ENCODE measurements around the gene DNMT1.

Gene DNMT1

GRCh38 chr19:10195199-10195519 lies 406 bp upstream of the DNMT1 start:
- TF ChIP-seq CTCF (IDR thresholded peaks at IDR 0.05), result no peak
- no peaks in the 10 kb centered on the region for H3K9me3 ChIP-seq
- no peaks in the 10 kb centered on the region for H3K27me3 ChIP-seq
- H3K27ac ChIP-seq, result peak overlapping the region; percentile 68
- peaks cover 11 to 12% of the 10 kb centered on the region in 2 experiments for H3K4me1 ChIP-seq (ENCODE audit: control insufficient read depth in 1 of 2, insufficient read depth in 1 of 2, low read depth in 1 of 2, low read length in 1 of 2)
- peak overlapping the region; percentile 67 to 84 for H3K4me3 ChIP-seq (ENCODE audit: low read depth in 1 of 2, low read length in 1 of 2)
- no peaks in the 10 kb centered on the region for H3K36me3 ChIP-seq

- H3K4me1 ChIP-seq (ENCODE audit: control insufficient read depth in 1 of 2, insufficient read depth in 1 of 2, low read depth in 1 of 2, low read length in 1 of 2), result peaks cover 11 to 12% of the 10 kb centered on the region in 2 experiments
- peak overlapping the region; percentile 67 to 84 for H3K4me3 ChIP-seq (ENCODE audit: low read depth in 1 of 2, low read length in 1 of 2)
- H3K27me3 ChIP-seq, result no peaks in the 10 kb centered on the region
- H3K27ac ChIP-seq, result peak overlapping the region; percentile 68
- TF ChIP-seq CTCF (IDR thresholded peaks at IDR 0.05), result no peak
- H3K36me3 ChIP-seq, result no peaks in the 10 kb centered on the region
- no peaks in the 10 kb centered on the region for H3K9me3 ChIP-seq
These were observed 808 bp downstream of the DNMT1 start for GRCh38 chr19:10193790-10194499.

GRCh38 chr19:10192922-10193321 lies 1.8 kb downstream of the DNMT1 start:
- no peak for TF ChIP-seq CTCF (IDR thresholded peaks at IDR 0.05)
- Histone ChIP-seq H3K4me3 (ENCODE audit: low read depth in 1 of 2, low read length in 1 of 2) (no peak overlapping the region), H3K9me3 (no peaks in the 10 kb centered on the region), H3K27ac (no peak overlapping the region), H3K4me1 (ENCODE audit: control insufficient read depth in 1 of 2, insufficient read depth in 1 of 2, low read depth in 1 of 2, low read length in 1 of 2) (peaks cover 11 to 12% of the 10 kb centered on the region in 2 experiments), H3K36me3 (peaks cover 3% of the 10 kb centered on the region), H3K27me3 (no peaks in the 10 kb centered on the region)

GRCh38 chr19:10191347-10191746 lies 3.4 kb downstream of the DNMT1 start:
- H3K27me3 ChIP-seq, result no peaks in the 10 kb centered on the region
- peaks cover 4% of the 10 kb centered on the region for H3K36me3 ChIP-seq
- H3K27ac ChIP-seq, result no peak overlapping the region
- H3K4me3 ChIP-seq (ENCODE audit: low read depth in 1 of 2, low read length in 1 of 2), result no peak overlapping the region
- no peaks in the 10 kb centered on the region for H3K9me3 ChIP-seq
- no peak for TF ChIP-seq CTCF (IDR thresholded peaks at IDR 0.05)
- H3K4me1 ChIP-seq (ENCODE audit: control insufficient read depth in 1 of 2, insufficient read depth in 1 of 2, low read depth in 1 of 2, low read length in 1 of 2), result peaks cover 11 to 12% of the 10 kb centered on the region in 2 experiments

- Histone ChIP-seq H3K27me3 (no peaks in the 10 kb centered on the region), H3K4me3 (ENCODE audit: low read depth in 1 of 2, low read length in 1 of 2) (no peak overlapping the region), H3K9me3 (no peaks in the 10 kb centered on the region), H3K36me3 (peaks cover 12% of the 10 kb centered on the region), H3K4me1 (ENCODE audit: control insufficient read depth in 1 of 2, insufficient read depth in 1 of 2, low read depth in 1 of 2, low read length in 1 of 2) (peaks cover 9 to 10% of the 10 kb centered on the region in 2 experiments), H3K27ac (no peak overlapping the region)
- TF ChIP-seq CTCF (IDR thresholded peaks at IDR 0.05), result no peak
These were observed 4.7 kb downstream of the DNMT1 start for GRCh38 chr19:10190026-10190425.

All from neutrophil (primary cell).